ENCODE data around the gene PRSS57.
A peak's percentile ranks its signal among the peaks of the same experiment; 100 is the strongest.

PRSS57 gene

DNA sequence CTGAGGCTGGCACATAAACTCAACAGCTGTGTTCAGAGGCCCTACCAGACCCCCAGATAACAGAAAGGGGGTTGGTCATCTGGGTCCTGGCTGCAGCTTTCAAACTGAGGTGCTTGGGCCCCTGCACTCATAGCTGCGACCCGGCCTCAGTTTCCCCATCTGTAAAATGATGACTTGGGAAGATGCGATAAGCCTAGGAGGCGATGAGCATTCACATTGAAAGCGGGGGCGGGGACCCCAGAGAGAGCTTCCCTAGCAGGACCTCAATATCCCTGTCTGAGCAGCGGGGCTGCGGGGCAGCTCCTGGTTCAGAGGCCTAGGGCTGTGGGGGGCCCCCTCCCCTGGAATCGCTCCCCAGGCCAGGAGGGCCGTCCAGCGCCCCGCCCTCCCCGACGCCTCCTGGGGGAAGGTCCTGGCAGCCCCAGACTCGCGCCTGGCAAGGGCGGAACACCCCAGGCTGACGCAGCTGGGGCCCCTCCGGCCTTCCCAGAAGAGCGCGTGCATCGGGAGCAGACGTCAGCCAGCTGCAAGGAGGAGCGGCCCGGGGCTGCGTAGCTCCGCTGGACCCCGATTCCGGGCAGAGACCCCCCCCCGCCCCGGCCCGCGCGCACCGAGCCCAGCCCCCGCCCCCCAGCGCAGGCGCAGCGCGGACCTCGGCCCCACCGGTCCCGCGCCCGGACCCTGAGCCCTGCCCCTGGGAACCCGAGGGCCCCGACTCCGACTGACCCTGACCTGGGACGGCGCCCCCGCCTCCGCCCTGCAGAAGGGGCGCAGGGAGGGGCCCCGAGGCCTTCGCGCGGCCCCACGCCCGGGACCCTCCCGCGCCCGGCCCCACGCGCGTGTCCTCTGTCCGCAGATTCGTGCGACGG lies 15.6 kb downstream of the PRSS57 start:
- Histone ChIP-seq H3K4me1 (ENCODE audit: control insufficient read depth in 1 of 2, insufficient read depth in 1 of 2, low read depth in 1 of 2, low read length in 1 of 2) (peaks cover 49 to 64% of the 10 kb centered on the region in 2 experiments), H3K4me3 (ENCODE audit: low read depth in 1 of 2, low read length in 1 of 2) (peak overlapping the region; percentile 68 to 69), H3K27ac (peak overlapping the region; percentile 88), H3K27me3 (peaks cover 6% of the 10 kb centered on the region), H3K9me3 (no peaks in the 10 kb centered on the region), H3K36me3 (no peaks in the 10 kb centered on the region)
- no peak for TF ChIP-seq CTCF (IDR thresholded peaks at IDR 0.05)

GRCh38 chr19:678791-679388 lies 16.4 kb downstream of the PRSS57 start:
- TF ChIP-seq CTCF (IDR thresholded peaks at IDR 0.05): no peak
- Histone ChIP-seq H3K9me3 (no peaks in the 10 kb centered on the region), H3K36me3 (no peaks in the 10 kb centered on the region), H3K27ac (peak overlapping the region; percentile 88), H3K27me3 (peaks cover 6% of the 10 kb centered on the region), H3K4me1 (ENCODE audit: control insufficient read depth in 1 of 2, insufficient read depth in 1 of 2, low read depth in 1 of 2, low read length in 1 of 2) (peaks cover 49 to 68% of the 10 kb centered on the region in 2 experiments), H3K4me3 (ENCODE audit: low read depth in 1 of 2, low read length in 1 of 2) (peak overlapping the region; percentile 68 to 69)

GRCh38 chr19:677601-678436 lies 17.4 kb downstream of the PRSS57 start:
- TF ChIP-seq CTCF (IDR thresholded peaks at IDR 0.05): no peak
- H3K4me3 ChIP-seq (ENCODE audit: low read depth in 1 of 2, low read length in 1 of 2): peak overlapping the region in 1 of 2 experiments; percentile 49
- H3K36me3 ChIP-seq: no peaks in the 10 kb centered on the region
- H3K4me1 ChIP-seq (ENCODE audit: control insufficient read depth in 1 of 2, insufficient read depth in 1 of 2, low read depth in 1 of 2, low read length in 1 of 2): peaks cover 52 to 69% of the 10 kb centered on the region in 2 experiments
- H3K9me3 ChIP-seq: no peaks in the 10 kb centered on the region
- H3K27me3 ChIP-seq: peaks cover 6% of the 10 kb centered on the region
- peak overlapping the region; percentile 23 for H3K27ac ChIP-seq

DNA sequence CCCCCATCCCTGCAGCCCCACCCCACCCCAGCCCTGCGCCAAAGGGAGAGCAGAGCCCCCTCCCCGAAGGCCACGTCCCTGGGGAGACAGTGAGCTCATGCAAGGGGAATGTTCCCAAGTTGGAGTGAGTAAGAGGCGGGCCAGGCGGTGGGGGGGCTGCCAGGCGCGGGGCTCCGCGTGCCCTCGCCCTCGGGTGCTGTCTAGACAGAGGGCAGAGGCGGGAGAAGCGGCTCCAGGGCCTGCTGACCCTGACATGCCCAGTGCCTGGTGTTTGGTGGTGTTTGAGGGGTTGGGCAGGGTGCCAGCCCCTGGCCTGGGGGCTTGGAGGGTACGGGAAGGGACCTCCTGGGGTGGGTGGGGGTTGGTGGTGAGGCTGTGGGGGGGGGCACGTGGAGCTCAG lies 18.1 kb downstream of the PRSS57 start:
- no peak for TF ChIP-seq CTCF (IDR thresholded peaks at IDR 0.05)
- Histone ChIP-seq H3K27me3 (peaks cover 6% of the 10 kb centered on the region), H3K36me3 (no peaks in the 10 kb centered on the region), H3K4me3 (ENCODE audit: low read depth in 1 of 2, low read length in 1 of 2) (peak overlapping the region in 1 of 2 experiments; percentile 49), H3K9me3 (no peaks in the 10 kb centered on the region), H3K27ac (peak overlapping the region; percentile 23), H3K4me1 (ENCODE audit: control insufficient read depth in 1 of 2, insufficient read depth in 1 of 2, low read depth in 1 of 2, low read length in 1 of 2) (peaks cover 58 to 74% of the 10 kb centered on the region in 2 experiments)

GRCh38 chr19:676339-677105 lies 18.7 kb downstream of the PRSS57 start, which contains the start of gene FSTL3:
TSS of gene FSTL3 (plus strand) at chr19:676392. CDS start at chr19:676424, 32 bp downstream.
- Histone ChIP-seq H3K9me3 (no peaks in the 10 kb centered on the region), H3K27me3 (peaks cover 6% of the 10 kb centered on the region), H3K36me3 (no peaks in the 10 kb centered on the region), H3K4me1 (ENCODE audit: control insufficient read depth in 1 of 2, insufficient read depth in 1 of 2, low read depth in 1 of 2, low read length in 1 of 2) (peaks cover 63 to 76% of the 10 kb centered on the region in 2 experiments), H3K27ac (peak within 1 kb of the TSS; percentile 3), H3K4me3 (ENCODE audit: low read depth in 1 of 2, low read length in 1 of 2) (peak within 1 kb of the TSS; percentile 43 to 49)
- TF ChIP-seq CTCF (IDR thresholded peaks at IDR 0.05): no peak
